GM19395 (cell line): Measurements from ENCODE around the gene MSANTD7.

Experiments
- ATAC-seq: cut with Tn5 transposase; IDR thresholded peaks from one replicate; pipeline ENCODE4 v1.9.1; 2021; ENCODE audit warnings: mild to moderate bottlenecking, moderate library complexity; ENCODE audit not compliant: unreplicated experiment

The MSANTD7 gene

GRCh38 chr10:14879928-14880193 is 41.8 kb downstream of the MSANTD7 start:
- no peak for ATAC-seq

GRCh38 chr10:14880229-14880628 is 42.1 kb downstream of the MSANTD7 start:
- ATAC-seq = no peak

GRCh38 chr10:14884082-14884481 is 46.0 kb downstream of the MSANTD7 start:
- no peak for ATAC-seq
